Activated CD8-positive, alpha-beta memory T cell treated with anti-CD3 and anti-CD28 coated beads, Interleukin-2, amount 50 U/mL, for 24 hours (primary cell): ENCODE measurements around the gene GJD2.

ENCODE experiments used
- DNase-seq: peaks from one replicate; pipeline ENCODE4 v3.0.0-alpha.2; 2020; ENCODE audit errors: extremely low read depth

Gene GJD2

DNA sequence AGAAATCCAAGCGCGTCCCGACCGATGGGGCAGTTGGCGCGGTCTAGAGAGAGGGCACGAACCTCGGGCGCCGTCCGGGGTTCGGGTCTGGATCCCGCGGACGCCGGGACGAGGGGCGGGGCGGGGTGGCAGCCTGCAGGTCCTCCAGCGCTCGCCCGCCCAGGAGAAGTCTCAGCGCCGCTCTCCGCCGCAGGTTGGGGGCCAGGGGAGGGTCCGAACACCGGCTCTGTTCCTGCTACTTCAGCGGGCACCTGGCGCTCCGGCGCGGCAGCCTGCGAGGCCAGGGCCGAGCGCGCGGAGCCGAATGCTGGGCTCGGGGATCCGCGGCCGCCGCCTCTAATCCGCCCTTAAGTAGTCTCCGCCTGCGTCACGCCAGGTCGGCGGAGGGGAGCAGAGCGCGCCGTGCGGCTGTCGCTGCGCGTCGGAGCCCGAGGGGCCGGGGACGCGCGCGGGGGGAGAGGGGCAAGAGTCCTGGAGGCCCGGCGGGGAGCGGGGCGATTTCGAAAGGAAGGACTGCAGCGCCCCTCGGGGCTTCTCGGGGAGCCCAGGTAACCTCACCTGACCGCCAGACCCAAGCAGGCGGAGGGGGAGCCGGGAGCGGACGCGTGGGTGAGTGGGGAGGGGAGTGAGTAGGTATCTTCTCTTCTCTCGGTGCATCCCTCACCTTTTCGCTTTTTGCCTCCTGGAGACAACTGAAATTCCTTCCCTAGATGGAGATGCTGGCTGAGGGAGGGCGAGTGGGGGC is at the start of gene GJD2:
Gene GJD2 (minus strand): TSS at position 325 of the 745 bp plus-strand sequence. CDS start 510 bp downstream, outside the sequence.
- no peak for DNase-seq

DNA sequence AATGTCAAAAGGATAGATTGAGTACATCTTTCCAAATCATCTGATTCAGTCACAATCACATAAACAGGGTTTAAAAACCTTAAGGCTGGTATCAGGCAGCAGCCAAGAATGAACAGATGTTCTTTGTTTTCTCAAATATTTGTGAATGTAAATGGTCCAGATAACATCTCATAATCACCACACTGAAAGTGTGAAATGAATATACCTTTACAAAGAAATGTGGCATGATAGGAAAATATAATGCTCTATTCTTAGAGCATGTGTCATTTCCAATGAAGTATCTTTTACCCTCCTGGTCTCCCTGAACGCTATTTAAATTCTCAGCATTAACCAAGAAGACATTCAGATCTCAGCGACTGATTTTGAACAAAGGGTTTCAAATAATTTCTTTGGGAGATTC is 49.3 kb upstream of the GJD2 start:
- no peak for DNase-seq

DNA sequence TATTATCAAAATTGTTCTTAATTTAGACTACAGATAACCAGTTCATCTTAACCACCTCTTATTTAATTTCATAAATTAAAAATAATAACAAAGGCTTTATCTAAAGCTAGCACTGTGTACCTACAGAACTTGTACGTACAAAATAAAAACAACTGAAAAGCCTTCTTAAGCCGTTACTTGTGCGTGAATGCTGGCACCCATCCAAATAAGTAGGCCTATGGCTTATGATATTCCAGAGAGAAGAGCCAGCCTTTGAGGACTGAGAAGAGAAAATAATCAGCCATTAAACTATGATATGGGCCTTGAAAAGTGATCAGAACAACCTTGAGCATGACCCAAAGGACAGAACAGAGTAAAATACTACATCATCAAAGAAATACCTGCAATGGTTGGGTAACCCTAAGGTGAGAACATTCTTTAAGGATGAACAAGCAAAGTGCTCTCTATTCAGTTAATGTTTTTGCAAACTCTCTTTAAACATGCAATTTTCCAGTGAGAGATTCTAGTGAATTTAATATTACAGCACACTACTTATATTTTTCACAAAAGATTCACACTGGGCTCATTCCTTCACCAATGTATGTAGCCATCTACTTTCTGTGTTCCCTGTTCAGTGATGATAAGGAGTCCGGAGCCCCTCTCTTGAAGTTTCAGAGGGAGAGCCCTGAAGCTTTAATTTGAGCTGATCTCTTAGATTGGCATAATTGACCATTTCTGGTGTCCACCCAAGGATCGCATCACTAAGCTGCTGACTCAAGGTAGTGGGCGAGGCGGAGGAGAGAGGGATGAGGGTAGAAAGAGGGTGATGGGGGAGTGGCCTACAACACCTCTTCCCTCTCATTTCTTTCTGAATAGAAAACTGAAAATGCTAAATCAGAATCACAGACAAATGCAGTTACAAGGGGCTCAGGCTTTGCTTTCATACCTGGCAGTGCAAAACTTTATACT is 48.3 kb upstream of the GJD2 start:
- no peak for DNase-seq

DNA sequence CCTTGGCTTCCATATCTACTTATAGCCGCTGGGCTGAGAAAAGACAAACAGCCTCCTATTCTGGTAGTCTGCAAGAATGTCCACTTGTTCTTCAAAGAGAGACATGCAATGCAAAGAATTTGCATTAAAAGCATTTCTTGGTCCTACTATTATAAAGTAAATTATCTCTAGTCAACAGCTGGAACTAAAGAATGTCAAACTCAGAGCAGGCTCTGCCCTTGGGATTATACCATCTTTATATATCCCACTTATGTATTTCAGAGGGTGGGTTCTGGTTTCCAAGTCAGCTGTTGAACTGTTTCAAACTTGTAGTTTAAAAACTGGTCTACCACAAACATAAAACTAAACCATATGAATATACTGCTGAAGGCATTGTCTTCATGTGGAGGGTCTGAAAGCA is 47.6 kb upstream of the GJD2 start:
- no peak for DNase-seq

GRCh38 chr15:34799149-34800101 is 44.6 kb upstream of the GJD2 start:
- DNase-seq = no peak

GRCh38 chr15:34796847-34797435 is 42.1 kb upstream of the GJD2 start:
- DNase-seq = no peak

DNA sequence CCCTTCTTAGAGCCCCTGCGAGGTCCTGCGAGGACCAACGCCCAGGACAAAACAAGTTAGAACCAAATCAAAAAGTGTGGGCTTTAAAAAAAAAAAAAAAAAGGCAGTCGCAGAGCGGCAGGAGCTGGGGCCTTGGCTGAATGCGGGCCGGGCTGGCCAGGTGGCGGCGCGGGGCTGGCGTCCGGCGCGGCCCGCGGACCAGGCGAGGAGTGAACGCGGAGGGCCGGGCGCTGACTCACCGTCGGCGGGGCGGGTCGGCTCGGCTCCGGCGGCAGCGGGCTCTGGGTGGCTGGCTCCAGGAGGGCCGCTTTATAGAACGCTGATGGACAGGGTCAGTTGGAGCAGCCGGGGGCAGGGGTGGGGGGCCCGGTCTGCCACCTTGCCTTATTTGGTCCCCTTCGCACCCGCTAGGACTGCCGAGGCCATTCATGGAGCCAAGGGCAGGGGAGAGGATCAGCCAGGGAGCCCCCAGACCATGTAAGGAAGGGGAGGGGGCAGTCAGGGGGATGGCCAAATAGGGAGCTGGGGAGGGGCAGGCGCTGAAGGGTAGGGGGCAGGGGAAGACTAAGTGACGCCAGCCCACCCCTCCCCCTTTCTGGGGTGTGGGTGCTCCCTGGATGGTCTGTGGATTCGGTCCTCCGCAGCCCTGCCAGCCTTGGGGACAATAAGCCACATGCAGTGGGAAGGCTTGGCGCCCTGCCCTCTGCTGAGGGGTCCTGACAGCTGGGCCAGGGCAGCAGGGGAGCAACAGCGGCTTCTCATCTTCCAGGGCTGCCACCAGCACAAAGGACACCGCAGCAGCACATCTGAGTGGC is 40.7 kb upstream of the GJD2 start, which contains the start of gene ACTC1:
Gene ACTC1 (minus strand): TSS at position 283 of the 815 bp plus-strand sequence. CDS start 741 bp downstream, outside the sequence.
- DNase-seq = no peak

DNA sequence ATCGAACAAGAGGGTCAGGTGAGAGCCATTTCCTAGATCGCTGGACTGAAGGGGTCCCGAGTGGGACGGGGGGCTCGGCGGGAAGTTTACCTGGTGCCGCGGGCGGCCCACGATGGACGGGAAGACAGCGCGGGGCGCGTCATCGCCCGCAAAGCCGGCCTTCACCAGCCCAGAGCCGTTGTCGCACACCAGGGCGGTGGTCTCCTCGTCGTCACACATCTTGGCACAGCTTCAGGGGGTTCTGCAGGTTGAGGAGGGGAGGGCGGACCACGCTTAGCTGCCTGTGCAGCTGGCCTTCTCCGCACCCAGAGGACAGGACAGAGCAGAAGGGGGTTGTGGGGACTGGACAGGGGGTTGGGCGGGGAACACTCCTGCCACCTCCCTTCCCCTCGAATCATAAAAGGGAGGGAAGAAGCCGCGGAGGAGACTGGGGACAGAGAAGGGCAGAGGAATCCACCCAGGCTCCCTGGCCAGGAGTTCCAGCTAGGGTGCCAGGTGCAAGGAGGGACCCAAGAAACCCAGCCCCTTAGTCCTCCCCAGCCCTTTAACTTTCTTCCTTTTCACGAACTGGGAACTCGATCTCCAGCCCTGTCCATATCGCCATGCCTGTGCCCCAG is 39.9 kb upstream of the GJD2 start:
- DNase-seq = no peak

DNA sequence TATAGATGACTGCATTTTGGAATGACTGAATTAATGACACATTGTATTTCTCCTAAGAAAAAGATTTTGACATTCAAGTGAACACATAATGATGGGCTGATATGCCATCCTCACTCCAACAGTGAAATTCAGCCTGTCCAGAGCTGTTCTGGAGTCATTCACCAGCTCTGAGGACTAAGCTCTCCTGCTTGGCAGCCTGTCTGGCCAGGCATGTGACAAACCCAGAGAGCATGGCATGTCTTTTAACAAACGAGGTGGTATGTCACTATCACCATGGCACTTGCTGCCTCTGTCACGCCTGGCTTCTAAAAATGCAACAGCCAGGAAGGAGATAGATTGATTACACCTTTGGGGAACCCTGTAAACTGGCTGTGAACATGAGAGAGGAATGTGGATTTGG is 39.1 kb upstream of the GJD2 start:
- DNase-seq = no peak

DNA sequence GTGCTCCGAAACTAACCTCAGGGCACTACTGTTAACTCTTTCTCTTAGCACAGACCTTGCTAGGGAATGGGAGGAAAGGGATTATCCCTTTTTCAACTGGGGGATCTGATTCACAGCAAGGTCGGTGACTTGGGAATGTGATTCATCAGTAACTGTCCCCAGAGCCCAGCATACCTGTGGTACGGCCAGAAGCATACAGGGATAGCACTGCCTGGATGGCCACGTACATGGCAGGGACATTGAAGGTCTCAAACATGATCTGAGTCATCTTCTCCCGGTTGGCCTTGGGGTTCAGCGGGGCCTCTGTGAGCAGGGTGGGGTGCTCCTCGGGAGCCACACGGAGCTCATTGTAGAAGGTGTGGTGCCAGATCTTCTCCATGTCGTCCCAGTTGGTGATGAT is 38.3 kb upstream of the GJD2 start:
- DNase-seq = no peak

- no peak for DNase-seq
Measured at GRCh38 chr15:34791701-34792100, 36.9 kb upstream of the GJD2 start.

- DNase-seq = no peak
Measured at GRCh38 chr15:34790121-34790520, 35.3 kb upstream of the GJD2 start.

- no peak for DNase-seq
Measured at GRCh38 chr15:34789326-34789725, 34.5 kb upstream of the GJD2 start.

DNA sequence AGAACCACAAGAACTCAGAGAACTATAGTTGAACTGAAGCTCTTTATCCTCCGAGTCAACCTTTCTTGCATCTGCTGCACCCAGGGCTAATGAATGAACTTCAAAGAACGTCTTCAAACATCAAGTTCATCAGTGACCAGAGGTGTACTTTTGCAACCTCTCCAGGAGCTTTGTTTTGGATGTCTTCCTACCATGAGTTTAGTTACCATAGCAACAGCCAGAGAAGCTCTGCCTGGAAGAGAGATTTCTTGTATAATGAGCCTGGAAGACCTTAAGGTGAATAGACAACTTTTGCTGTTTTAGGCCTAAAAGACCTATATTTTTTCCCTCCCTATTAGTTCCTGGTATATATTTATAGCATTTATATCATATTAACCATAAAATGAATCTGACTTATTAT is 31.4 kb upstream of the GJD2 start:
- no peak for DNase-seq

- no peak for DNase-seq
Measured at GRCh38 chr15:34783991-34784390, 29.2 kb upstream of the GJD2 start.

GRCh38 chr15:34783431-34783830 is 28.6 kb upstream of the GJD2 start:
- DNase-seq = no peak

DNA sequence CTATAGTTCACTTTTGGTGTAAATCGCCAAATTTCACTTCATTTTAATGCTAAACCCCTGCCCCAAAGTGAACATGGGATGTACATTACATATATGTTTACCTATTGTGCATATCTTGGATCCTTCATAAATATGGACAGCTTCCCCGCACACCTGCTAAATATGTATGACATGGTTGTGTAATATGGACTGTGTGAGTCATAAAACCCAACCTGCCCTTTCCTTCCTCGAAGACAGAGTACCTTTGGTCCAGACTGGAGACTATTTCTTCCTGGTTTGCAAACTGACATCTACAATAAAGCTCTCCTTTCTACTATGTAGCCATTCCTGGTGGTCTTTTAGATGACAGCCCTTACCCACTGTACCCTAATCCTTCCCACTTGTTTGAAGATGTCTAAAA is 28.1 kb upstream of the GJD2 start:
- DNase-seq = no peak

DNA sequence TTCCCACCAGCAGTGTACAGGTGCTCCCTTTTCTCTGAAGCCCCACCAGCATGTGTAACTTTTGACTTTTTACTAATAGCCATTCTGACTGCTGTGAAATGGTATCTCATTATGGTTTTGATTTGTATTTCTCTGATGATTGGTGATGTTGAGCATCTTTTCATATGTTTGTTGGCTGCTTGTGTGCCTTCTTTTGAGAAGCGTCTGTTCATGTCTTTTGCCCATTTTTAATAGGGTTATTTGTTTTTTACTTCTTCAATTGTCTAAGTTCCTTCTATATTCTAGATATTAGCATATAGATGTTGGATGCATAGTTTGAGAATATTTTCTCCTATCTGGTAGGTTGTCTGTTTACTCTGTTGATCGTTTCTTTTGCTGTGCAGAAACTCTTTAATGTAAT is 25.9 kb upstream of the GJD2 start:
- no peak for DNase-seq

GRCh38 chr15:34776606-34777105 is 21.9 kb upstream of the GJD2 start:
- no peak for DNase-seq

DNA sequence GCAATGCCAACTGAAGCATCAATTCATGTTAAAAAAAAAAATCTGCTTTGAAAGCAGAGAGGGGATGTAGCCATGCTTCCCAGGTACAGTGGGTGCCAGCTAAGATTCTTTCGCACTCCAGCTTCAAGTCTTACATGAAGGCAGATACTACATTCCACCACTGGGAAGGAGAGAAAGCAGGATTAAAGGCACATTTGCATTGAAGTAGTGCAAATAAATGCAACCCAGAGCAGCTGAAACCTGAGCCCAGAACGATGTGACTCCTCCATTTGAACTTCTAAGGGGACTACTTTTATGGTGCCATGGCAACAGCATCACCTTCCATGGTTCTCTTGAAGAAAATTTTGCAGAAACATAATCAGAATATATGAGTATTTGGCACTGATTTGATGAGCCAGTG is 19.1 kb upstream of the GJD2 start:
- DNase-seq = no peak
